Stimulated activated effector memory CD8-positive, alpha-beta T cell treated with anti-CD3 and anti-CD28 coated beads, Interleukin-12 subunit alpha, Interleukin-12 subunit beta, amount 100 ng/mL, for 72 hours (primary cell): ENCODE measurements around the gene POLR1H.

Experiments used
- ATAC-seq: fragments of 150-1000 bp; cut with Tn5 transposase; 2 replicates; pipeline ENCODE4 v1.10.0; 2021
- DNase-seq, 2 donors: peaks; one replicate each; pipeline ENCODE4 v3.0.0; 2021 to 2022; ENCODE audit warnings: low spot score in 2 of 2
- H3K27ac Mint-ChIP-seq: one replicate; pipeline ENCODE4 v1.8.0; 2022; ENCODE audit warnings: mild to moderate bottlenecking, mixed read lengths
- H3K36me3 Mint-ChIP-seq: one replicate; pipeline ENCODE4 v1.8.0; 2022; ENCODE audit warnings: mild to moderate bottlenecking, mixed read lengths
- H3K4me1 Mint-ChIP-seq: one replicate; pipeline ENCODE4 v1.8.0; 2022; ENCODE audit warnings: mixed read lengths
- H3K4me3 Mint-ChIP-seq: one replicate; pipeline ENCODE4 v1.8.0; 2022; ENCODE audit warnings: mild to moderate bottlenecking, mixed read lengths
- H3K9me3 Mint-ChIP-seq: one replicate; pipeline ENCODE4 v1.8.0; 2022; ENCODE audit warnings: mixed read lengths

Gene POLR1H

DNA sequence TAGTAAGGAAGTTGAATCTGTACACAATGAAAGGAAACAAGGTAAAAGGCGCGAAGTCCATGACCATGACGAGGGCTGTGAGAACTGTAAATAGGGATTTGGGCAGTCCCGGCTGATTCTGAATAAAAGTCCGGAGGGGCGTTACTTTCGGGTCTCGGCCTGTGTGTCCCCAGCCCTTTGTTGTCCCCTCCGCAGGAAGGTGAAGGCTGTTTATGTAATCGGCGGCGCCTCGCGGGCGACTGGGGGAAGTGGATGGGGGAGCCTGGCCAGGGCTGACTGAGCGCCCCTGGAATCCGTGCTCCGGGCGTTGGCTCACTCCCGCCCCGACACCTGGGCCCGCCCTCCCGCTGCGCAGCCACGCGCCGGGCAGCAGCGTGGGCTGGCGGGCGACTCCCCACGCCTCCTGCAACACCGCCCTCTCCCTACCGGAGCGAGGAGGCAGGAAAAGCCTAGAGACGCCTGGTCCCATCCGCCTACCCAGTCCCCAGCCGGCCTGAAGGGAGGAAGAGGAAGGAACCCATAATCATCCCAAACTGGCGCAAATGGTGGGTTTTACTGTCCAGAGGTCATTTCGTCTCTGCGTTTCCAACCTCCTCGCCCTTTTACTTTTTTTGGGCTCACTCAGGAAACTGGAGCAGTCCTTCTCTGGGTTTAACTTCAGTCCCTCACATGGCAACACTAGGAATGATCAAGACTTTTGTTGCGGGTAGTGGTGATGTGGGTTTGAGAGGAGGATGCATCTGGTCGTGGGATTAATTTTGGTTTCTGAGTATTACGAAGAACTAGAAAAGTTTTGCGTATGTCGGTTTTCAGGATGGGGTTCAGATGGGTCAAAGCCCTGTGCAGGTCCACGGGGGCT is 39.7 kb downstream of the POLR1H start:
- H3K4me1 Mint-ChIP-seq: peaks cover 35% of the 10 kb centered on the region

DNA sequence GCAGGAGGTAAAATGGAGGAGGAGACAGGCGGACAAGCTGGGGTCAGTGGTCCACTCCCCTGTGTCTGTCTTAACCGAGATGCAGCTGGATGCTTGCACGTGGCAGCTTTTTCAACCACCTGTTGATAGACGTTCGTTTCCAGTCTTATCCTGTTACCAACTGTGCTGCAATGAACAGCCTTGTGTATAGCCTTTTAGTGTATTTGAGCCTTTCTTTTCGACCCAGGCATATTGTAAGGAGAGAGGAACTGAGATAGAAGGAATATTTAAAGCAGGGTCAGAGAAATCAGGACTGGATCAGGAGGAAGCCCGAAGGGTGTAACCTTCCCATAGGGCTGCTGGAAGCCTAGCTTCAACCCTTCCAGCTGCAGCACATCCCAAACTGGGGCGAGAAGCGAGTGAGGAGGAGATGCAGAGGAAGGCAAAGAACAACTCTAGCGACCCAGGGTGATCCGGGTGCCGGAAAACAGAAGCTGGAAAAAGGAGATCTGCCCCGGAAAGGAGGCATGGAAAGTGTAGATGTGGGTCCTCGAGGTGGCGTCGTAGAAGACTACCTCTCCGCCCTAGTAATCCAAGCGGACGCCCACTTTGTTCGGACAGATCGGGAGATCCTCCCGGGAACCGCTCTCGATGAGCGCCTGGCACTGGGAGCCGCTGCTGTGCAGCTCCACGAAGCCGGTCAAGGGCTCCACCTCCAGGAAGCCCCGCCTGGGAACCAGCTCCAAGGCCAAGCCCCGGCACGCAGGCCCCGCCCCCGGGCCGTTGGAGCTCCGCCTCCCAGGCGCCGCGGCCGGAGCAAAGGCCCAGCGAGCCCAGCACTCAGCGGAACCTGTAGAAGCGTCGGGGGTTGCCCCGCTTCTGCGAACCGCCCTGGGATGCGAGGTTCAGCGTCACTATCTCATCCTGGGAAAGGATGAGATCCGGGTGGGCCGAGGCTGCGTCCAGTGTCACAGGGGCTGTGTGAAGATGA is 40.7 kb downstream of the POLR1H start:
- peak overlapping the region; percentile 70 for H3K4me3 Mint-ChIP-seq
- H3K36me3 Mint-ChIP-seq: no peaks in the 10 kb centered on the region
- H3K27ac Mint-ChIP-seq: no peak overlapping the region
- peak; percentile 63 to 79 for DNase-seq
- peaks cover 35% of the 10 kb centered on the region for H3K4me1 Mint-ChIP-seq
- peak; percentile 78 for ATAC-seq
- no peaks in the 10 kb centered on the region for H3K9me3 Mint-ChIP-seq

More for the DNA sequence above, 39.7 kb downstream of the POLR1H start:
- no peaks in the 10 kb centered on the region for H3K36me3 Mint-ChIP-seq
- ATAC-seq: no peak
- no peak for DNase-seq
- no peak overlapping the region for H3K27ac Mint-ChIP-seq
- no peaks in the 10 kb centered on the region for H3K9me3 Mint-ChIP-seq
- peak overlapping the region; percentile 70 for H3K4me3 Mint-ChIP-seq

DNA sequence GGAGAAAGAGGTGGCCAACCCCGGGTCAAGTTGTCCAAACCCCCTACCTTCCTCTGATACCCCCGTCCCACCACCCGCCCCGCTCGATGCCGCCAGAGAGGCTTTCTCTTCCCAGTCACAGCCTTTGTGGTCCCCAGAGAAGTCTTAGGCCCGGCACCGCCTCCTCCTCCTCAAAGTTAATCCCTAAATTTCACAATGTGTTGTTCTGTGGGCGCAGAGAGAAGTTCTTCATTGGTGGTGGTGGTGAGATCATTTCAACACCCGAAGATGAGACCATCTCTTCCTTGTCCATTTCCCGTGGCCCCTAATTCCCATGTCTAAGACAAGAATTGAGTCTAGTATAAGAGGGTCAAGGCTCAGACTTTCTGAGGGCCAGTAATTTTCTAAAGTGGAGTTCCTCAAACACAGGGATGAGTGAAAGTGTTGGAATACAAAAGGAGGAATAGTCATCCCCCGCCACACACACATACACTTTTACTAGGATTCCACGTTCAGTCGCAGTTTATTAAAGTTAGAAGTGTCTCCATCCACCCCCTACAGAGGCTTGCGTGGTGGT is 41.4 kb downstream of the POLR1H start:
- peaks cover 35% of the 10 kb centered on the region for H3K4me1 Mint-ChIP-seq
- no peaks in the 10 kb centered on the region for H3K36me3 Mint-ChIP-seq
- no peak for DNase-seq
- H3K27ac Mint-ChIP-seq: no peak overlapping the region
- H3K9me3 Mint-ChIP-seq: no peaks in the 10 kb centered on the region
- peak; percentile 34 for ATAC-seq
- H3K4me3 Mint-ChIP-seq: peak overlapping the region; percentile 70

DNA sequence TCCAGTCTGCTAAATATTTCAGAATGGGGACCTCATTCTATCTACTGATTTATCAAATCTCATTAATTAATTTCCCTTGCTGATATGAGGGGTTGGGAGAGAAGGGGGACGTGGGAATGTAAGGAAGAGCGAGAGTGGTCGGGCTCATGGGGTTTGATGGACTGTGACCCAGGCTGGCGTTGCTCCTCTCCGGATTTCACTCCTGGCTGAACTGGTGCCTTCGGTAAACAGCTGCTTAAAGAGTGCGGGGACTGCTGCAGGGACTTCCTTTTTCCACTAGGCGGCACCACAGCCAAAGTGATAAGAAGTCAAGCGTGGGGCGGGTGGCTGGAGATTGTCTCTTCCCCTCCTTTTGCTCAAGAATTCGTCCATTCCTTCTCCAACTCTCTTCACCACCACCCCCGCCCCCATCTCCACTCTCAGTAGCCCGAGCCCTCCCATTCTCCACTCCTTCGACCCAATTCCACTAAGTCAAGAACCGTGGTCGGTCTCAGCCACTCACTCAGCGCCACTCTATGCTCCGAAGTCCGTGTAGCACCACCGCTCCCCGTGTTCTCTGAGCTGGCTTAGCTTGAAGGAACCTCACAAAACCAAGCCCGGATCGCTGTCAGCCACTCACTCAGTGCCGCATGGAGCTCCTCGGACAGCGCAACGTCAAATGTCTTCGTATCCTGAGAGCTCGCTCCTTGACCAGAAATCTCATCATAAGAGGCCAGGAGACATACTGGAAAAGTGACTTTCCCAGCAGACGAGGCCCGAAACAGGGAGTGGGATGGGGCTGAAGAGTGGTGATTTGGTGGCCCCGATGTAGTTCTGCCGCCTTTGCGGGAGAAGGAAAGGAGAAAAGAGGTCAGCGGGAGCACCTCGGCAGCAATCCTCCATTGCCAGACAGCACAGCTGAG is 42.2 kb downstream of the POLR1H start:
- Mint-ChIP-seq H3K27ac (peak overlapping the region; percentile 33), H3K36me3 (no peaks in the 10 kb centered on the region), H3K4me1 (peaks cover 35% of the 10 kb centered on the region), H3K4me3 (peak overlapping the region; percentile 70), H3K9me3 (no peaks in the 10 kb centered on the region)
- ATAC-seq: peak; percentile 85
- DNase-seq: peak; percentile 74 to 88

DNA sequence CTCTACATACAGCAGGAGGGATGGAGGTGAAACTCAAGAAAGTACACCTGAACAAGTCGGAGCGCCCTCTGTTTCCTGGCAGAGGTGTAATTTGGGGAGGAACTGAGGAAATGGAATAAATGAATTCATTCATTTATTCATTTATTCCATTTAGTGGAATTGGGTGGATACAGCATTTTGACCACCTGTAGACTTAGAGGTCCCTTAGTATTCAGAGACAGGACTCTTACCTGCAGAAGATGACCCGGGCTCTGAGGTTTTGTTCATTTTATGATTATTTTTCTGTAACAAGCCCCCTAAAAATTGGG is 42.8 kb downstream of the POLR1H start:
- Mint-ChIP-seq H3K4me3 (peak overlapping the region; percentile 70), H3K27ac (peak overlapping the region; percentile 33), H3K36me3 (no peaks in the 10 kb centered on the region), H3K4me1 (peaks cover 36% of the 10 kb centered on the region), H3K9me3 (no peaks in the 10 kb centered on the region)
- ATAC-seq (no peak), DNase-seq (no peak)

DNA sequence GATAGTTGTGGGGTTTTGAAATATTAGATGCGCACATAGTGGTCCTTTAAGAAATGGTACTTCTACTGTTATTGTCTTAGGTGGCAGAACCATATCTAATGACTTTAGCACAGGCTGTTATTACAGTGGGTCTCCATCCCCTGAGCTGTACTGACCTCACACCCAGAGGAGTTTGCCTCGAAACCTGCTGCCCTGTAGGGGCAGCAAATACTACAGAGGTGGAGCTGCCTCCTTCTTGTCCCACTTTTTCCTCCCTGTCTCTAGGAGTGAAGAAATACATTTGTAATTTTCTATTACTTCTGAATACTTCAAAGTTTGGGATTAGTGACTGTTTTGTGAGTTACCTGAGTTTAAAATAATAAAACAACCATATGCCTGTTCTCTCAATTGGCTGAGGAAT is 43.6 kb downstream of the POLR1H start:
- peaks cover 40% of the 10 kb centered on the region for H3K4me1 Mint-ChIP-seq
- no peaks in the 10 kb centered on the region for H3K9me3 Mint-ChIP-seq
- DNase-seq: no peak
- no peaks in the 10 kb centered on the region for H3K36me3 Mint-ChIP-seq
- ATAC-seq: no peak
- H3K4me3 Mint-ChIP-seq: no peak overlapping the region
- no peak overlapping the region for H3K27ac Mint-ChIP-seq

DNA sequence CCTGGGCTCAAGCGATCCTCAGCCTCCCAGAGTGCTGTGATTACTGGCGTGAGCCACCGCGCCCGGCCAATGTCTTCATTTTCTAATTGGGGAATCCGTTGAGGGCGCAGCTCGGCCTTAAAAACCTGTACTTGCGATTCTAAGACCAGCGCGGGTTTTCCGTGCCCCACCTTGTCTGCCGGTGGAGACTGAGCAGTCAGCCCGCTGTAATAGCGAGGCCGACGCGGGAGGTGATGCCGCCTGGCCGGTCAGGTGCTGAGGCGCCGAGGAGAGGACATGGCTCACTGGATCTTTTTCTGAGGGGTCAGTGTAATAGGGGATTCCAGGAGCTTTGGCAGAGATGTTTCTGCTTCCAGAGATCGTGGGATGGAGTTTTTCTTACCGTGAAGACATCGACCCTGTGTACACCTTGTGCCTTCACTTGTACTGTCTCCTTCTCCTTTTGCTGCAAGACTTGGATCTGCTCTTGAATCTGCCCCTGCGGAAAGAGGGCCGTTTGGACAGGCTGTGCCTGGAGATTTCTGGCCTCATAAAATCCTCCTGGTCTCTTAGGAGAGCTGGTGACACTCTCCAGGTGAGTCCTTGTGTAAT is 50.3 kb downstream of the POLR1H start:
- H3K4me3 Mint-ChIP-seq: no peak overlapping the region
- H3K27ac Mint-ChIP-seq: no peak overlapping the region
- ATAC-seq (no peak), DNase-seq (no peak)
- H3K36me3 Mint-ChIP-seq: no peaks in the 10 kb centered on the region
- H3K9me3 Mint-ChIP-seq: no peaks in the 10 kb centered on the region
- H3K4me1 Mint-ChIP-seq: peaks cover 19% of the 10 kb centered on the region

DNA sequence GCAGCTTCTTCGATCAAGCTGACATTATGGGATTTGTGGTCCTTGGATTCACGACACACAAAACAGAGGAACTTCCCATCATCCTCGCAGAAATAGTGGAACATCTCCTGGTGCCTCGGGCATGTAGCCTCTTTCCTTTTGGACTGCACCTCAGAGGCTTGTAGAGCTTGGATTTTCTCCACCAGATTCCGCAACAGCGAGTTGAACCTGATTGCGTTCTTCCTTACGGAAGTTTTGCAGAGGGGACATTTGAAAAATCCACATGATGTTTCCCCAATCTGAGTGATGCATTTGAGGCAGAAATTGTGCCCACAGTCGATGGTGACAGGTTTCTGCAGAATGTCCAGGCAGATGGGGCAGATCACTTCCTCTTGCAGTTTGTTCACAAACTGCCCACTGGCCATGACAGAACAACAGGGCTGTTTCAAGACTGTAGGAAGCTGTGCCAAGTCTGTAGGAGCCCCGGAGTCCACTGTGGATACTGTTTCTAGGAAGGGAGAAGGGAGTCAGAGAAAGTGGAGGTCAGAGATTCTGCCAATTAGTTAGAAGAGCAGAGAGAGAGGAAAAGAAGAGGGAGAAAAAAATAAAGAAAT is 51.4 kb downstream of the POLR1H start:
- Mint-ChIP-seq H3K27ac (no peak overlapping the region), H3K36me3 (no peaks in the 10 kb centered on the region), H3K9me3 (no peaks in the 10 kb centered on the region), H3K4me3 (no peak overlapping the region), H3K4me1 (peaks cover 19% of the 10 kb centered on the region)
- ATAC-seq (no peak), DNase-seq (no peak)

DNA sequence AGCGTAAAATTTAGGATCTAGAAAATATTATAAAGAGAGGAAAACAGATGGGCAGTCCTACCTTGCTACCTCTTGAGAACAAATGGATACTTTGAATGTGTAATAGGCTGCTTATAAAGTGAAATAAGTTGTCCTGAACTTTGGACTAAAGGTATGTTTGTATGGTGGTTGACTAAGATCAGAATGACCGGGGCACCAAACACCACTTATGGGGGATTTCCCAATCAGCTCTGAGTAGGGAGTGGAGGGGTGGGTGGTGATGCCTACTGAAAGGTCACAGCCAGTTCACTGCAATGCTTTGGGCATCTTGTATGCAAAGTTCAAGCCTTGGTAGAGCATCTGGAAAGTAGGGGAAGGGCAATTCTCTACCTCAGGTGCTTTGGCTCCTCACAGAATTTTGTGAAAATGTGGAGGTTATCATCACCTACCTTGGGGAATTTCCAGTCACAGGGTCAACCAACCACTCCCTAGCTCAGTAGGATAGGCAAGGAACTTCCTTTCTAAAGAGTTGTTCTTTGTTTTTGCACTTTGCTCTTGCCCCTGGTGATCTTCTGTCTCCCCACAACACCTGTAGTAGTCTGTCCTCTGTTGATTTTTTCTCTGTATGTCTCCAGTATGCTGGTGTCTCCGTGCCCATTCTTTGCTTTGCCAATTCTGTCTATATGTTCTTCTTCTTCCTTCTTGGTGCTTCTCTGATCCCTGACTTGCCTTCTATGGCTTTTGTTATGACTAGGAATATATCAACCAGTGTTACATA is 52.1 kb downstream of the POLR1H start, which contains the start of gene TRIM31:
TRIM31 (minus strand) TSS at position 88 of the 757 bp plus-strand sequence. CDS start 285 bp downstream, outside the sequence.
- DNase-seq (no peak), ATAC-seq (peak; percentile 90)
- Mint-ChIP-seq H3K4me1 (peaks cover 19% of the 10 kb centered on the region), H3K9me3 (no peaks in the 10 kb centered on the region), H3K27ac (no peak within 1 kb of the TSS), H3K4me3 (no peak within 1 kb of the TSS), H3K36me3 (no peaks in the 10 kb centered on the region)

DNA sequence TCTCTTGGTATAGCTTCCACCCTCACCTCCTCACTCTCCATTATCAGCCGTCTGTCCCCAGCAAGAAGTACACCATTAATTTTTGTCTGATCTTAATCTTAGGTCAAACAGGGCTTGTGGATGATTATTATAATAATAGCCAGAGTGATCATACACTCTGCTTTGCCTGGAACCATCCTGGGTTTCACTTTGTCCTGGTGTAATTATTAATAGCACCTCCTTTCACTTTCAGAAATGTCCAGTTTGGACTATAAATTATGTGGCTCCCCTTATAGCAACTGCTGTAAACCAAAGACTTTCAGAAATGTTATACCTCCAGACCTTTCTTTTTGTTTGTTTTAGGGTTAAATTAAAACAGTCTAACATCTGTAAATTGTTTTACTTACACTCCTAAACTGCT is 52.8 kb downstream of the POLR1H start:
- ATAC-seq (no peak), DNase-seq (no peak)
- Mint-ChIP-seq H3K36me3 (no peaks in the 10 kb centered on the region), H3K4me3 (no peak overlapping the region), H3K27ac (no peak overlapping the region), H3K9me3 (no peaks in the 10 kb centered on the region), H3K4me1 (peaks cover 17% of the 10 kb centered on the region)
